Measurements from ENCODE around the gene CENPC.
"Not testable (repeated sequence)": the region's sequence is repeated elsewhere in the genome, so short reads cannot be mapped to it uniquely, and the experiment has no call there.

Gene CENPC

DNA sequence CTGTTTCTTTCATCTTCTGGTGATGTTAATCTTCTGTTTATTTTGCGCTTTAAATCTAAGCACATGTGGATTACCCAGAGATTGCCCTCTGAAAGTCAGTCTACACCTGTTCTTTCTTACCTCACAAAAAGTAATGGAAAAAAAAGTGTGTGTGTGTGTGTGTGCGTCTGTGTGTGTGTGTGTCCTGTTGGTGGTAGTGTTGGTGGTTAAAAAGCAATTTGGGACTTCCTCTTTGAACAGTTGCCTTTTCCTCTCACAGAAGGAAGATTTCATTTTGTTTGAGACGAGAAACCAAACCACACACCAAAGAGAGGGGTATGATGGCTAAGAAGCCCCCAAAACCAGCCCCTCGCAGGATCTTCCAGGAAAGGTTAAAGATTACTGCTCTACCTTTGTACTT lies 13.2 kb upstream of the CENPC start, which contains the start of gene STAP1:
STAP1 (plus strand) TSS at position 235 of the 400 bp plus-strand sequence; CDS start at position 318, 83 bp downstream.
- ATAC-seq, result no peak
- TF ChIP-seq ZNF8 (CRISPR knock-in tag; IDR thresholded peaks at IDR 0.05) (no peak), PPARA (CRISPR knock-in tag; IDR thresholded peaks at IDR 0.05; ENCODE audit: borderline replicate concordance) (no peak), TCF4 (CRISPR knock-in tag; IDR thresholded peaks at IDR 0.05; ENCODE audit: borderline replicate concordance) (no peak), ZNF565 (CRISPR knock-in tag; conservative IDR thresholded peaks at IDR 0.05; ENCODE audit: low read depth) (no peak), CSRNP3 (CRISPR knock-in tag; IDR thresholded peaks at IDR 0.05) (no peak), RARB (CRISPR knock-in tag; IDR thresholded peaks at IDR 0.05) (no peak), SNAI2 (CRISPR knock-in tag; IDR thresholded peaks at IDR 0.05) (no peak), ISL1 (CRISPR knock-in tag; IDR thresholded peaks at IDR 0.05) (no peak), GLIS3 (CRISPR knock-in tag; IDR thresholded peaks at IDR 0.05) (no peak)

DNA sequence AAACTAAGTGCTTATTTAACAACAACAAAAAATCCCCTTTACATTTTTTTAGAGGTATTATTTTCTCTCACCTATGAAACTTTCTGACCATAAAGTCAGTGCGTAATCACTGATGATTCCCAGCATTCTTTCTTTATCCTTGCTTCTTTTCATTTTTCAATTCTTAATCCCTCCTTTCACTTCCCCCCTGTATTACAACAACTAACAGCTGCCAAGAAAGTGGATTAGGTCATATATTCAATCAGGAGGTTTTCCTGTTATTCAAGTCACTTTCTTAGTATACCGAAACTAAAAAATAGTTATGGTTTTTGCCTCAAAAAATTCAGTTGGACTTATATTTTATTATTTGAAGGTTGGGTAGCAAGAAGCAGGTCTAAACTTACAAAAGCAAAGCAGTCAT lies 11.1 kb upstream of the CENPC start:
- ATAC-seq, result no peak
- TF ChIP-seq PATZ1 (CRISPR knock-in tag; IDR thresholded peaks at IDR 0.05; ENCODE audit: borderline replicate concordance), result no peak
- TF ChIP-seq TOX (CRISPR knock-in tag; IDR thresholded peaks at IDR 0.05; ENCODE audit: borderline replicate concordance), result no peak
- no peak for TF ChIP-seq ISL1 (CRISPR knock-in tag; IDR thresholded peaks at IDR 0.05)
- TF ChIP-seq OSR1 (CRISPR knock-in tag; IDR thresholded peaks at IDR 0.05), result no peak
- TF ChIP-seq SNAI2 (CRISPR knock-in tag; IDR thresholded peaks at IDR 0.05), result no peak

DNA sequence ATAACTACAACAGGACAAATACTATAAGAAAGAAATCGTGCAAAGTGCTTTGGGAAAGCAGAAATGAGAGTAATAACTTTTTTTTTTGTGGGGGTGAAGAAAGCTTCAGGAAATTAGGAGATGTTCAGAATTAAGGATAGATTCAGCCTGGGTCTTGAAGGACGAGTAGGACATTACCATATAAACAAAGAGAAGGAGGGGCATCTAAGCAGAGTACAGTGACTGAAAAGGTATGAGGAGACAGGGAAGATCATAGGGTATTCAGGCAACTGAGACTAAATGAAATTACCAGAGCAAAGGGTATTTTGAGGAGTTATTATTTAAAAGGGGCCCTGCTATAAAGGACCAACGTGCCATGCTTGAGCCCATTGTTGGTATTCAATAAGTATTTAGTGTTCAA lies 10.1 kb upstream of the CENPC start:
- ATAC-seq, result no peak
- TF ChIP-seq ZFP30 (CRISPR knock-in tag; IDR thresholded peaks at IDR 0.05), result no peak

DNA sequence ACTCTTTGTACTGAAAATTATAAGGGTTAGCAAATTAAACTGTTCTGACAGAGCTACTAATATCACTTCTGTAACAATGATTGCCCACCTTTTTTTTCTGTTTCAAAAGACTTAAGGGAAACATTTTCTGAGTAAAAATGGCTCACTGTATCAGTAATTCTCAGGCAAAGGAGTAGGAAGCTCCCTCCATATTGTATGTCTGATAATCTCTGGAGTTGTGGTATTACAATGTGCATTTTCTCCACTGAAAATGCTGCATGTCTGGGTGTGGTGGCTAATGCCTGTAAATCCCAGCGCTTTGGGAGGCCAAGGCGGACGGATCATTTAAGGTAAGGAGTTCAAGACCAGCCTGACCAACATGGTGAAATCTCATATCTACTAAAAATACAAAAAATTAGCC lies 8.8 kb upstream of the CENPC start:
- ATAC-seq, result no peak
- TF ChIP-seq ARNTL (CRISPR knock-in tag; IDR thresholded peaks at IDR 0.05; ENCODE audit: borderline replicate concordance, low read depth) (no peak), ZNF8 (CRISPR knock-in tag; IDR thresholded peaks at IDR 0.05) (no peak), POU6F1 (CRISPR knock-in tag; IDR thresholded peaks at IDR 0.05; ENCODE audit: borderline replicate concordance, low read depth) (no peak), TCF4 (CRISPR knock-in tag; IDR thresholded peaks at IDR 0.05; ENCODE audit: borderline replicate concordance) (no peak), ZFP3 (CRISPR knock-in tag; IDR thresholded peaks at IDR 0.05) (no peak), CSRNP3 (CRISPR knock-in tag; IDR thresholded peaks at IDR 0.05) (no peak), BACH2 (CRISPR knock-in tag; IDR thresholded peaks at IDR 0.05; ENCODE audit: borderline replicate concordance) (no peak), GLIS3 (CRISPR knock-in tag; IDR thresholded peaks at IDR 0.05) (no peak), RARB (CRISPR knock-in tag; IDR thresholded peaks at IDR 0.05) (no peak), ESRRG (CRISPR knock-in tag; IDR thresholded peaks at IDR 0.05) (no peak), ZNF70 (CRISPR knock-in tag; IDR thresholded peaks at IDR 0.05) (no peak)
- TF ChIP-seq, protein P1, sequence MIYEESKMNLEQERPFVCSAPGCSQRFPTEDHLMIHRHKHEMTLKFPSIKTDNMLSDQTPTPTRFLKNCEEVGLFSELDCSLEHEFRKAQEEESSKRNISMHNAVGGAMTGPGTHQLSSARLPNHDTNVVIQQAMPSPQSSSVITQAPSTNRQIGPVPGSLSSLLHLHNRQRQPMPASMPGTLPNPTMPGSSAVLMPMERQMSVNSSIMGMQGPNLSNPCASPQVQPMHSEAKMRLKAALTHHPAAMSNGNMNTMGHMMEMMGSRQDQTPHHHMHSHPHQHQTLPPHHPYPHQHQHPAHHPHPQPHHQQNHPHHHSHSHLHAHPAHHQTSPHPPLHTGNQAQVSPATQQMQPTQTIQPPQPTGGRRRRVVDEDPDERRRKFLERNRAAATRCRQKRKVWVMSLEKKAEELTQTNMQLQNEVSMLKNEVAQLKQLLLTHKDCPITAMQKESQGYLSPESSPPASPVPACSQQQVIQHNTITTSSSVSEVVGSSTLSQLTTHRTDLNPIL (CRISPR knock-in tag; IDR thresholded peaks at IDR 0.05; ENCODE audit: low read depth), result no peak

DNA sequence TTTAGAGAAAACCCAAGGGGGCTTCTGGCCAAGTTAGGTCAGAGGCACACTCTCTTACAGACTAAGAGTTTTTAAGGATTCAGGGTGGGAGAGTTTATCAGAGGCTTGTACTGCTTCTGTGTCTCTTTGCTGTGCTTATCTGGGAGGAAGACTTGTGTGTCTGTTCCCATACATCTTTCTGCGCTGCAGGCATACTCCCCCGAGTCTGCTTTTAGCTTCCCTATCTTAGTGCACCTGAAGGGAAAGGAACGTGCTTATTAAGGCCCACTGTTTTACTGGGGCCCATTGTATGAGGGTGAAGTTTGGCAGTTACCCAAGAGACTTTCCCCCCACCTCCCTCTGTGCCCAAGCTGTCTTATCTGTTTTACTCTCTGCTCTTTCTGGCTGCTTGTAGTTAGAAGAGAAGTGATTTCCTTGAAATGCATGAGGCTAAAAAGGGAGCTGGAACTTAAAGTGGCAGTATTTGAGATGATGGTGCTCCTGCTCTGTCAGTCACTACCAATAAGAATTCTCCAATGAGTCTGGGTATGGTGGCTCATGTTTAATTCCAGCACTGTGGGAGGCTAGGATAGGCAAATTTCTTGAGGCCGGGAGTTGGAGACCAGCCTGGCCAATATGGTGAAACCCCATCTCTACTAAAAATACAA lies 7.0 kb upstream of the CENPC start:
- ATAC-seq, result not testable (repeated sequence)

All from SK-N-SH treated with all-trans-retinoic acid at 6 μM for 48 hours (cell line).